NT2/D1 (cell line): ENCODE results near the gene GDA.

Source experiments
- SUZ12 ChIP-seq: IDR thresholded peaks from 2 replicates; pipeline ENCODE4 v1.6.1; 2011; ENCODE audit not compliant: insufficient read length, insufficient read depth; ENCODE audit errors: extremely low read depth
- YY1 ChIP-seq: IDR thresholded peaks from 2 replicates; pipeline ENCODE4 v1.6.1; 2011; ENCODE audit not compliant: insufficient read length, insufficient read depth
- ZNF274 ChIP-seq: IDR thresholded peaks from 2 replicates; pipeline ENCODE4 v1.6.1; 2011; ENCODE audit warnings: mild to moderate bottlenecking, low read depth, low read length

DNA sequence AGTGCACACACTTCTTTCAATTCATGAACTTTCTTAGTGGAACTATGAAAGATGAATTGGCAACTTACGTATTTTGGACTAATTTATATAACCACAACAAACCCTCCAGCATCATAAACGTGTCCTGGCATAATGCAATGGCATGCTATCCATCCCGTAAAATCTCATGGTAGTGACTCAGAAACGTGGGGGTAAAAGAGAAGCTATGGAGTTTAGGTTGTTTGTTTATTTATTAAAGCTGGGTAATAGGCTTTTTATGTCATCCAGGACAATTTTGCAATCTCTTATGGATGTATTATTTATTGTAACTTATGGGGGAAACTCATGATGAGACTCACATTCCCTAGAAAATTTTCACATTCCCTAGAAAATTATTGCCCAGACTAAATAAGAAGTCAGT is 106.3 kb downstream of the GDA start:
- TF ChIP-seq YY1 (no peak), SUZ12 (no peak), ZNF274 (no peak)
